LoVo (cell line): ENCODE data around the gene PTPRD.

Source experiments
- DNase-seq: peaks from one replicate; pipeline ENCODE4 v3.0.0-alpha.2; 2016; ENCODE audit warnings: low spot score

The PTPRD gene

DNA sequence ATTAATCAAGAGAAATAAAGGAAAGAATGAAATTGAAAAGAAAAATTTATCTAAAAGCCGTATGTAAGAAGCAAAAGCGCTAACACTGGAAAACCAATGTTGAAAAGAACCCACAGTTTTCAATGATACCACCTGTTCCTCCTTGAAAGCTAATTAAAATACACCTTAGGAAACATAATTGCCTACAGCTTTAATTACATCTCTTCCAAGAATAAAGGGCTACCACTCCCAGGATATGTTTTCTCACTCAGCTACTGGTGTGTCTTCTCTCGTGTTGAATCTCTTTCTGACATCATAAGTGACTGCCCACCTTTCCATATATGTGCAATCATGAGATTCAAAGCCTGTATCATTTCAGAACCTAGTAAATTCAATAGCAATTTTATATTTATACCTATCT lies 1932.6 kb downstream of the PTPRD start:
- DNase-seq, result no peak

GRCh38 chr9:8679371-8679822 lies 1933.4 kb downstream of the PTPRD start:
- DNase-seq, result no peak

DNA sequence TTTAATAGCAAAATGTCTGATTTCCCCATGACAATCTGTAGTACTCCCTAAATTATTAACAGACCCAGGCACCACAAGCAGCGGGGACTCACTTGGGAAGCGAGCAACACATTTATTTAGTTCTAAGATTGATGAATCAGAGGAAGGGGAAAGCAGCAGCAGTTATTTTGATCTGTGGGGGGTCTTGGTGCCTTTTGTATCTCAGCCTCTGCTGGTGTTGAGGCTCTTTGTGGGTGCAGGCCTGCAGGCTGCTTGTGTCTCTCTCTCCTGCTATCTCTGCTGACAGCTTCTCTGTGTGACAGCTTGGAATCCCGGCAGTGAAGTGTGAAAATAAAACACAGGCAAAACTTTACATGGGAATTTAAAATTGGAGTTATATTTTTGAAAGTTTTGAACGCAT lies 1935.1 kb downstream of the PTPRD start:
- DNase-seq, result no peak

- DNase-seq, result no peak
Observed at GRCh38 chr9:8674536-8674935, 1938.3 kb downstream of the PTPRD start.

DNA sequence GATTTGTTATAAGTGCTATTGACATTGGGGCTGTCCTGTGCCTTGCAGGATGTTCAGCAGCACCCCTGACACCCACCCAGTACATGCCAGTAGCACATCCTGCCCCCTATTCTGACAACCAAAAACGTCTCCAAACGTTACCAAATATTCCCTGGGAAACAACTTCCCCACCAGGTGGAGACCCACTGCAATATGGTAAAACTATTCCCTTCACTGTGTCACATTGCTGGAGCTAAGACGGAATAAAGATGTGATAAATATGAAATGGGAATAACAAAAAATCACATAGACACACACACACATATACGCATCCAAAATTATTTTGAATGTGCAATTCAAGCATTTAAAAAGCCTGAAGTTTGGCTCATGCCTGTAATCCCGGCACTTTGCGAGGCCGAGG lies 1939.0 kb downstream of the PTPRD start:
- no peak for DNase-seq

- DNase-seq, result no peak
Observed at GRCh38 chr9:8670751-8671150, 1942.1 kb downstream of the PTPRD start.

GRCh38 chr9:8668751-8669150 lies 1944.1 kb downstream of the PTPRD start:
- no peak for DNase-seq

DNA sequence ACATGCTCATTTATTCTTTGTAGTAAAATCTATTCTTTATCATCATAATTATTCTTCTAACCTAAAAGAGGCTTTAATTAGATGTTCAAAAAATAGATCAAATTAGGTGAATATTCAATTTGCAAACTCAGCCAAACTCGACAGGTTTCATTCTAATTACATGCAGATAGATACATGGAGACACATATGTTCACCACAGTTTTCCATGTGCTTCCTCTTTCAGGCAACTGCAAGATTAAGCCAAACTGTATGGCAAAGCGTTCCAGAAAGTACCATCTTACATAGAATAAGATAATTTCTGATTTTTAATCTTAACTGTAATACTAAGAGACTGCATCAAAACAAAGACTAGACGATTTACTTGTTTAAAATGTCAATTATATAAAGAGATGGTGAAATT lies 1944.6 kb downstream of the PTPRD start:
- no peak for DNase-seq

- no peak for DNase-seq
Observed at GRCh38 chr9:8666060-8666459, 1946.7 kb downstream of the PTPRD start.

GRCh38 chr9:8660383-8660782 lies 1952.4 kb downstream of the PTPRD start:
- DNase-seq, result no peak

- no peak for DNase-seq
Observed at GRCh38 chr9:8659108-8659507, 1953.7 kb downstream of the PTPRD start.

GRCh38 chr9:8655071-8655470 lies 1957.7 kb downstream of the PTPRD start:
- DNase-seq, result no peak

DNA sequence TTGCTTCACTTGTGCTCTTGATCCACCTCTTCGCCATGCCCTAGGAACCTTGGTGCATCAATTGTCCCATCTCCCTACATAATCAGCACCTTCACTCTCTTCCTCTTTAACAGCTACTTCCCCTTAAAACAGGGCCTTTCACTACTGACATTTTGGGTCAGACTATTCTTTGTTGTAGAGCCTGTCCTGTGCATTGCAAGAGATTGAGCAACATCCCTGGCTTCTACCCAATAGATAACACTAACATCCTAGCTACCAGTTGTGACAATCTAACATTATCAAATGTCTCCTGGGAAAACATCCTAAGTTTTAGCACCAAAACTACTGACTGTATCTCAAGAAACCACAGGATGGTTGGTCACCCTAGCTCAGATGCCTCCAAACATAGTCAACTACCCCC lies 1958.9 kb downstream of the PTPRD start:
- no peak for DNase-seq

DNA sequence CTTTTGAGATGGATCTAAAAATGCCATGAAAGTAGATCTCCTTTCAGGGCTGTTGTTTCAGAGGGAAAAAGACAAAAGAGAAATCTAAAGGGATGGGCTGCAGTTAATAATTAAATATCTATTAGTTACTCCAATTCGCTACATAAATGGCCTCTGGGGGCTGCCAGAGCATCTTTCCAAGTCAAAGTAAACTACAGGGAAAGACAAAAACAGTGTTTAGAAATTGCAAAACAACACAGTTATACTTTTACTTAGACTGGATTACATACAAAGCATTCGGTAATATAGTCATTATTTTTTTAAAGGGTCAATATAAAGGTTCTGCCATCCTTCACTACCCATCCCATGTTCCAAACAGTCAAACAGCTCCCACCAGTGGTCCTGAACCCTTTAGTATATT lies 1959.7 kb downstream of the PTPRD start:
- no peak for DNase-seq

DNA sequence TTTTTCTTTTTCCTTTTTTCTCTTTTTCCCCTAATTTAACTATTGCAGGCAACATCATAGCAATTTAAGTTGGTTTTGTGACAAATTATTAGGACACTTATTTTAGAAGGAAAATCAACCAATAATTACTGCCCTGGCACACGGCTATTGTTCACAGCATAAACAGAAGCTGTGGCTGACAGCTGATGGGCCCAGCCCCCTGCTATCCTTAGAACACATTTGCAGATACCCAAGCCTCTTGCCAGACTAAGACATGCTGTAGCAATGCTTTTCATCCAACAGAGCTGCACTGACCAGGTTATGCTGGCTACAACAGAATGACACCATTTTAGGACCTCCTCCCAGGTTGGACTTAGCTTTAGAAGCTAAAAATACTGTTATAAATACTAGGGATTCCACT lies 1960.5 kb downstream of the PTPRD start:
- DNase-seq, result no peak

GRCh38 chr9:8651846-8652215 lies 1961.0 kb downstream of the PTPRD start:
- DNase-seq, result no peak

GRCh38 chr9:8651070-8651845 lies 1961.5 kb downstream of the PTPRD start:
- no peak for DNase-seq

- no peak for DNase-seq
Observed at GRCh38 chr9:8649807-8650206, 1963.0 kb downstream of the PTPRD start.

DNA sequence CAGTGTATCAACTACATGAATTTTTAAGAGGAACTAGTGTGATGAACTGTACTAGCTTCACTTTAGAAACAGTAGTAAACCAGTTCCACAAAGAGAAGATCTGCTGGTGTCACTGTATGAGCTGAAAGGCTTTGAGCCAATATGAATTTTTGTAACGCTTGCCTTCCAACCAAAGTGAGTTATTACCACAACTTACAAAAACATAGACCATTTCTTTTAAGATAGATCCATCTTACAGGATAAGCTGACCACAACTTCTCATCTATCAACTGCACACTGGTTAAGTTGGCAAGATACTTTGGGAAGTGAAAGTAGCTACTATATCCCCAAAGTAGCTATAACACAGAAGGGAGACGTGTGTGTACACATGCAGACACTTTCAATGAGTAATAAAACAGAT lies 1963.6 kb downstream of the PTPRD start:
- DNase-seq, result no peak

GRCh38 chr9:8648271-8648845 lies 1964.4 kb downstream of the PTPRD start:
- DNase-seq, result no peak

GRCh38 chr9:8647824-8648223 lies 1965.0 kb downstream of the PTPRD start:
- no peak for DNase-seq

GRCh38 chr9:8644571-8644970 lies 1968.2 kb downstream of the PTPRD start:
- no peak for DNase-seq

DNA sequence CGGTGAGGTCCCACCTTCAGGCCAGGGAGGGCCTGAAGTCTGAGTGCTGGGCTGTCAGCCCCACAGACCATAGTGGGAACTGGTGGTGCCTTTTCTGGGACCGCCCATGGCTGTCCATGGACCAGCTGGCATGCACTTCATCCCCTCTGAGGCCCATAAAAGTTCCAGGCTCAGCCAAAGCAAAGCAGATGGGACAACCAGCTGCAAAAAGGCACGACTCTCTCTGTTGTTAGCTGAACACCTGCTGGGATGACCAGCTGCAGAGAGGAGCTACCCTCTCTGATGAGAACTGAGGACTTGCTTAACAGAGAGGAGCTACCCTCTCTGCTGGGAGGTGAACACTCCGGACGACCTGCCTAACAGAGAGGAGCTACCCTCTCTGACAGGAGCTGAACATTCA lies 1968.9 kb downstream of the PTPRD start:
- DNase-seq, result no peak

DNA sequence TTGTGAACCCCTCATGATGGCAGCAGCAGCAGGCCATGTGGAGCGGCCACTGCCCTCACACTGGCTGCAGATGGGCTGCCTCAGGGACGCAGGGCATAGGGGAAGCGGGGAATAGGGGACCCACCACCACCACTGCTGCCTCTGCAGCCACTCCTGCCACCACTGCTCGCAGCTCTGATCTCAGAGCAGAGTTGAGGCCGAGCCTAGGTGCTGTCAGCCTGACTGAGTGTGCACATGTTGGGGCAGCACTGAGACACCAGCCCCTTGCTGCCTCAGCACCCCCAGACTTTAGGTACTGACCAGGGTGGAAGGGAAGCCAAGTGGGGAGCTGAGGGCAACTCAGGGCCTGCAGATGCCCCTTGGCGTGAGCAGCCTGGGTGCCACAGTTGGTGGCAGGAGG lies 1969.3 kb downstream of the PTPRD start:
- DNase-seq, result no peak
